HEK293 (cell line): ENCODE measurements around the gene TBC1D24.

Source experiments
- CTCF ChIA-PET: fragments of 350-600 bp; formaldehyde crosslinking; extraction: SDS; loops from one replicate; lab custom pipeline; 2021; ENCODE audit warnings: antibody characterized with exemption; lab: Yijun Ruan, JAX
- POLR2A ChIA-PET: fragments of 300-600 bp; formaldehyde crosslinking; extraction: SDS; loops from one replicate; lab custom pipeline; 2020; ENCODE audit warnings: antibody characterized with exemption, inconsistent platforms; lab: Yijun Ruan, JAX
- H3K27ac ChIP-seq: fragments of 200-500 bp; sonication (Bioruptor generic); 2 replicates; pipeline ENCODE4 v1.5.1; 2014; ENCODE audit warnings: low read depth, low read length, control low read depth, inconsistent platforms; ENCODE audit errors: extremely low read depth
- H3K36me3 ChIP-seq, 2 experiments: fragments of 200-500 bp in 1 of 2; sonication (Bioruptor generic) in 1 of 2; 1 replicate in 1 of 2; 2 replicates in 1 of 2; pipeline ENCODE4 v1.5.1; 2014 to 2017; ENCODE audit warnings: inconsistent platforms in 2 of 2, low read length in 2 of 2; ENCODE audit not compliant: control insufficient read depth in 2 of 2, insufficient read depth in 1 of 2
- H3K4me1 ChIP-seq: fragments of 200-500 bp; sonication (Bioruptor generic); 2 replicates; pipeline ENCODE4 v1.5.1; 2014; ENCODE audit warnings: mild to moderate bottlenecking, low read length, inconsistent platforms; ENCODE audit not compliant: control insufficient read depth, insufficient read depth
- H3K4me3 ChIP-seq: 2 replicates; pipeline ENCODE4 v1.5.1; 2011; ENCODE audit warnings: low read depth, mild to moderate bottlenecking, control low read depth, low read length, moderate library complexity
- H3K9me3 ChIP-seq: fragments of 200-500 bp; sonication (Bioruptor generic); 2 replicates; pipeline ENCODE4 v1.5.1; 2014; ENCODE audit warnings: low read depth, low read length, inconsistent platforms; ENCODE audit not compliant: control insufficient read depth, insufficient read depth
- FEZF1 ChIP-seq: fragments of 450-650 bp; formaldehyde crosslinking; IDR thresholded peaks from 2 replicates; pipeline ENCODE4 v1.5.1; 2016; ENCODE audit warnings: missing biosample characterization, missing genetic modification characterization
- GLI4 ChIP-seq: fragments of 450-650 bp; formaldehyde crosslinking; IDR thresholded peaks from 2 replicates; pipeline ENCODE4 v1.5.1; 2016; ENCODE audit warnings: missing biosample characterization, missing genetic modification characterization
- GLIS2 ChIP-seq: fragments of 450-650 bp; formaldehyde crosslinking; IDR thresholded peaks from 2 replicates; pipeline ENCODE4 v1.5.1; 2016; ENCODE audit warnings: missing biosample characterization, missing genetic modification characterization
- HOXA7 ChIP-seq: sonication (generic); formaldehyde crosslinking; IDR thresholded peaks from 2 replicates; pipeline ENCODE4 v1.8.1; 2022; ENCODE audit warnings: missing genetic modification reagents, borderline replicate concordance
- HOXD13 ChIP-seq: sonication (generic); formaldehyde crosslinking; IDR thresholded peaks from 2 replicates; pipeline ENCODE4 v1.8.0; 2022; ENCODE audit warnings: missing genetic modification reagents, borderline replicate concordance
- MYNN ChIP-seq: fragments of 450-650 bp; formaldehyde crosslinking; IDR thresholded peaks from 2 replicates; pipeline ENCODE4 v1.5.1; 2016; ENCODE audit warnings: missing biosample characterization, missing genetic modification characterization, borderline replicate concordance
- OSR2 ChIP-seq: fragments of 450-650 bp; formaldehyde crosslinking; IDR thresholded peaks from 2 replicates; pipeline ENCODE4 v1.5.1; 2016; ENCODE audit warnings: missing biosample characterization, missing genetic modification characterization
- PATZ1 ChIP-seq: fragments of 450-650 bp; formaldehyde crosslinking; IDR thresholded peaks from 2 replicates; pipeline ENCODE4 v1.5.1; 2016; ENCODE audit warnings: missing biosample characterization, missing genetic modification characterization
- SALL2 ChIP-seq: fragments of 450-650 bp; formaldehyde crosslinking; IDR thresholded peaks from 2 replicates; pipeline ENCODE4 v1.5.0; 2017; ENCODE audit warnings: missing biosample characterization, mild to moderate bottlenecking, missing genetic modification characterization, borderline replicate concordance
- ZBTB7A ChIP-seq: fragments of 450-650 bp; formaldehyde crosslinking; IDR thresholded peaks from 2 replicates; pipeline ENCODE4 v1.5.1; 2016; ENCODE audit warnings: low read depth, missing biosample characterization, missing genetic modification characterization
- ZFHX2 ChIP-seq: fragments of 450-650 bp; formaldehyde crosslinking; conservative IDR thresholded peaks from 2 replicates; pipeline ENCODE4 v1.5.1; 2016; ENCODE audit warnings: missing biosample characterization, missing genetic modification characterization
- ZNF114 ChIP-seq: fragments of 450-650 bp; formaldehyde crosslinking; IDR thresholded peaks from 2 replicates; pipeline ENCODE4 v1.5.0; 2017; ENCODE audit warnings: missing biosample characterization, missing genetic modification characterization
- ZNF148 ChIP-seq: fragments of 450-650 bp; formaldehyde crosslinking; IDR thresholded peaks from 2 replicates; pipeline ENCODE4 v1.5.0; 2017; ENCODE audit warnings: missing biosample characterization, missing genetic modification characterization, borderline replicate concordance
- ZNF24 ChIP-seq: fragments of 450-650 bp; formaldehyde crosslinking; IDR thresholded peaks from 2 replicates; pipeline ENCODE4 v1.5.1; 2016; ENCODE audit warnings: missing biosample characterization, missing genetic modification characterization
- ZNF292 ChIP-seq: fragments of 450-650 bp; formaldehyde crosslinking; IDR thresholded peaks from 2 replicates; pipeline ENCODE4 v1.5.1; 2016; ENCODE audit warnings: low read depth, missing biosample characterization, missing genetic modification characterization, borderline replicate concordance
- ZNF311 ChIP-seq: fragments of 450-650 bp; formaldehyde crosslinking; IDR thresholded peaks from 2 replicates; pipeline ENCODE4 v1.5.1; 2017; ENCODE audit warnings: missing biosample characterization, missing genetic modification characterization, borderline replicate concordance
- ZNF324 ChIP-seq: fragments of 450-650 bp; formaldehyde crosslinking; IDR thresholded peaks from 2 replicates; pipeline ENCODE4 v1.5.1; 2016; ENCODE audit warnings: missing biosample characterization, missing genetic modification characterization
- ZNF350 ChIP-seq: fragments of 450-650 bp; formaldehyde crosslinking; IDR thresholded peaks from 2 replicates; pipeline ENCODE4 v1.5.0; 2017; ENCODE audit warnings: missing biosample characterization, mild to moderate bottlenecking, missing genetic modification characterization
- ZNF354C ChIP-seq: fragments of 450-650 bp; formaldehyde crosslinking; IDR thresholded peaks from 2 replicates; pipeline ENCODE4 v1.5.1; 2016; ENCODE audit warnings: missing biosample characterization, missing genetic modification characterization, low read depth, borderline replicate concordance
- ZNF473 ChIP-seq: fragments of 450-650 bp; formaldehyde crosslinking; IDR thresholded peaks from 2 replicates; pipeline ENCODE4 v1.5.1; 2017; ENCODE audit warnings: missing biosample characterization, missing genetic modification characterization
- ZNF529 ChIP-seq: fragments of 450-650 bp; formaldehyde crosslinking; IDR thresholded peaks from 2 replicates; pipeline ENCODE4 v1.5.1; 2017; ENCODE audit warnings: missing genetic modification characterization, missing biosample characterization; ENCODE audit not compliant: insufficient replicate concordance
- ZNF548 ChIP-seq: fragments of 450-650 bp; formaldehyde crosslinking; IDR thresholded peaks from 2 replicates; pipeline ENCODE4 v1.5.1; 2016; ENCODE audit warnings: missing biosample characterization, missing genetic modification characterization
- ZNF600 ChIP-seq: fragments of 450-650 bp; formaldehyde crosslinking; IDR thresholded peaks from 2 replicates; pipeline ENCODE4 v1.5.1; 2016; ENCODE audit warnings: missing biosample characterization, missing genetic modification characterization
- ZNF621 ChIP-seq: fragments of 450-650 bp; formaldehyde crosslinking; IDR thresholded peaks from 2 replicates; pipeline ENCODE4 v1.5.1; 2017; ENCODE audit warnings: missing biosample characterization, missing genetic modification characterization
- ZNF658 ChIP-seq: fragments of 450-650 bp; formaldehyde crosslinking; IDR thresholded peaks from 2 replicates; pipeline ENCODE4; 2016; ENCODE audit warnings: missing biosample characterization, missing genetic modification characterization
- ZNF707 ChIP-seq: fragments of 450-650 bp; formaldehyde crosslinking; IDR thresholded peaks from 2 replicates; pipeline ENCODE4 v1.5.1; 2016; ENCODE audit warnings: missing biosample characterization, missing genetic modification characterization
- ZNF76 ChIP-seq: fragments of 450-650 bp; formaldehyde crosslinking; IDR thresholded peaks from 2 replicates; pipeline ENCODE4; 2016; ENCODE audit warnings: low read depth, missing biosample characterization, missing genetic modification characterization, borderline replicate concordance
- ZNF785 ChIP-seq: fragments of 450-650 bp; formaldehyde crosslinking; IDR thresholded peaks from 2 replicates; pipeline ENCODE4 v1.5.1; 2016; ENCODE audit warnings: missing biosample characterization, missing genetic modification characterization
- ZSCAN4 ChIP-seq: fragments of 450-650 bp; formaldehyde crosslinking; IDR thresholded peaks from 2 replicates; pipeline ENCODE4 v1.5.1; 2017; ENCODE audit warnings: missing biosample characterization, missing genetic modification characterization

The TBC1D24 gene

GRCh38 chr16:2511996-2512734 is 37.2 kb downstream of the TBC1D24 start:
- H3K9me3 ChIP-seq, result no peaks in the 10 kb centered on the region
- peak; percentile 89 for TF ChIP-seq ZNF600
- no peak for TF ChIP-seq OSR2 (tag by site-specific recombination)
- ChIA-PET POLR2A (no interaction called here), CTCF (interaction anchor here (0.8 to 5.6 kb wide), 3 partner anchors 11 to 38 kb away, joined by 4 to 27 read pairs (median 4); no protein-coding TSS in a partner anchor)
- H3K4me1 ChIP-seq, result no peaks in the 10 kb centered on the region; the same call in 1 of the 2 replicates
- H3K4me3 ChIP-seq, result no peak overlapping the region
- no peak overlapping the region for H3K27ac ChIP-seq
- H3K36me3 ChIP-seq, result peaks cover 0 to 11% of the 10 kb centered on the region in 2 experiments; a peak in 1 of 3 replicates

DNA sequence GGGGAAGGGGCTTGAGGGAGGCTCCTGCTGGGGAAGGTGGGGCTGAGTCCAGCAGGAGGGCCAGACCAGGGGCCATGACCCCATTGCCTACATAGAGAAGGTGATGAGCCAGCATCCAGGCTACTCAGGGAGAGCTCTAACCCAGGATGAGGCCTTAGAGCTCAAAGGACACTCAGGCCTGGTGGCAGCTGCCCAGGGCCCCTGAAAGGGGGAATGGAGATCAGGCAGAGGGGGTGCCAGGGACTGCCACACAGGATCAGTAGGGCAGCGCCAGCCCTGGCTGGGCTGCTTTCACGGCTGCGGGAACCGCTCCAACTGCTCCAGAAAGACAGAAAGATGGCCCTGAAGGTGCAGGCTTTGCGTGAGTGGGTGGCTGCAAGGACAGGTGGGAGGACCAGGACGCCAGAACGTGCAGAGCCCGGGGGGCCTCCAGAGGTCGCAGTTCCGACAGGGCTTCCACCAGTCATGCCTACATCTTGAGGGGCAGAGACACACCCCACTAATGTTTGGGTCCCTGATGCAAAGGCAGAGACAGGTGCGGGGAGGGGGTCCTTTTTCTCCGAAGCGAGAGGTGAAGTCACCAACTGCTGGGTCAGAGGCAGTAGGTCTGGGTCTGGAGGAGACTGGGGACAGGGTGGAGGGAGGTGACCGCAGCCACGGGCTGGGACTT is 37.9 kb downstream of the TBC1D24 start:
- POLR2A ChIA-PET, result interaction anchor here (0.8 to 1.7 kb wide), 2 partner anchors 11 to 263 kb away, joined by 4 to 5 read pairs; no protein-coding TSS in a partner anchor
- CTCF ChIA-PET, result interaction anchor here (0.6 to 5.6 kb wide), 4 partner anchors 11 to 195 kb away, joined by 3 to 27 read pairs (median 4); no protein-coding TSS in a partner anchor
- Histone ChIP-seq H3K4me1 (no peaks in the 10 kb centered on the region; the same call in 1 of the 2 replicates), H3K36me3 (peaks cover 0 to 17% of the 10 kb centered on the region in 2 experiments; a peak in 1 of 3 replicates), H3K9me3 (no peaks in the 10 kb centered on the region), H3K27ac (peak overlapping the region; percentile 98), H3K4me3 (no peak overlapping the region)
- TF ChIP-seq PATZ1 (tag by site-specific recombination) (peak; percentile 21; the same call in 1 of the 2 replicates), GLI4 (tag by site-specific recombination) (no peak), ZNF354C (no peak), GLIS2 (no peak), ZNF473 (no peak), ZNF548 (tag by site-specific recombination) (no peak), ZNF621 (tag by site-specific recombination) (no peak), MYNN (no peak), ZNF707 (no peak), SALL2 (tag by site-specific recombination) (no peak), ZNF324 (tag by site-specific recombination) (no peak), ZNF76 (tag by site-specific recombination) (no peak), ZNF311 (tag by site-specific recombination) (no peak), ZNF350 (no peak), HOXA7 (CRISPR knock-in tag) (no peak), ZNF292 (tag by site-specific recombination) (no peak), ZNF114 (tag by site-specific recombination) (no peak), ZNF24 (no peak), FEZF1 (tag by site-specific recombination) (no peak), ZNF658 (tag by site-specific recombination) (no peak), ZFHX2 (tag by site-specific recombination) (peak; percentile 72), ZNF785 (no peak), ZBTB7A (tag by site-specific recombination) (0 out of 2 replicates have a peak, but pooled peaks have one; percentile 26), ZNF148 (tag by site-specific recombination) (0 out of 2 replicates have a peak, but pooled peaks have one; percentile 33), ZSCAN4 (tag by site-specific recombination) (no peak), HOXD13 (CRISPR knock-in tag) (no peak), ZNF529 (tag by site-specific recombination) (no peak)
